SKM-1 treated with dmso at 0.1 percent for 144 hours (cell line): Measurements from ENCODE around the gene PCP2.

Experiments used
- DNase-seq: peaks from one replicate; lab custom pipeline; 2025; ENCODE audit not compliant: unreplicated experiment; lab: John Stamatoyannopoulos, UW

PCP2 gene

DNA sequence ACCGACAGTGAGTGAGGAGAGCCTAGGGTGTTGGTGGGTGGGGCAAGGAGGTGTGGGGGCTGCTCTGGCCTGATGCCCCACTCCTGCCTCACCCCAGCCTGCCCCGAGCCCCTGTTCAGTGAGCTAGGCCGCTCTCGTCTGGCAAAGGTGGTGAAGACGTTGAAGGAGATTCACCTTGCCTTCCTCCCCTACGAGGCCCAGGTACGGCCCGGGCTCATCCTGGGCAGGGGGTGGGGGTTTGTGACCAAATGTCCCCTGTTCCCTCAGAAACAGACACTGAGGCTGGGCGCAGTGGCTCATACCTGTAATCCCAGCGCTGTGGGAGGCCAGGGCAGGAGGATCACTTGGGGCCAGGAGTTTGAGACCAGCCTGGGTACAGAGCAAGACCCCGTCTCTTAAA is 7.3 kb upstream of the PCP2 start:
- no peak for DNase-seq

DNA sequence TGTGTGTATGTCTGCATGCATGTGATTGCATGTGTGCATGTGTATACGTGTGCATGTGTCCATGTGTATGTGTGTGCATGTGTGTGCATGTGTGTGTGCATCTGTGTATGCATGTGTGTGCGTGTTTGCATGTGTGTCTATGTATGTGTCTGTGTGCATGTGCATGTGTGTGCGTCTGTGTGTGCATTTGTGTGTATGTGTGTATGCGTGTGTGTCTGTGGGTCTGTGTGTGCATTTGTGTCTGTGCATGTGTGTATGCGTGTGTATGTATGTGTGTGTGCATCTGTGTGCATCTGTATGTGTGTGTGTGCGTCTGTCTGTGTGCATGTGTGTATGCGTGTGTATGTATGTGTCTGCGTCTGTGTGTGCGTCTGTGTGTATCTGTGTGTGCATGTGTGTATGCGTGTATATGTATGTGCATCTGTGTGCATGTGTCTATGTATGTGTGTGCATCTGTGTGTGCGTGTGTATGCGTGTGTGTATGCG is 6.4 kb upstream of the PCP2 start:
- DNase-seq: no peak

DNA sequence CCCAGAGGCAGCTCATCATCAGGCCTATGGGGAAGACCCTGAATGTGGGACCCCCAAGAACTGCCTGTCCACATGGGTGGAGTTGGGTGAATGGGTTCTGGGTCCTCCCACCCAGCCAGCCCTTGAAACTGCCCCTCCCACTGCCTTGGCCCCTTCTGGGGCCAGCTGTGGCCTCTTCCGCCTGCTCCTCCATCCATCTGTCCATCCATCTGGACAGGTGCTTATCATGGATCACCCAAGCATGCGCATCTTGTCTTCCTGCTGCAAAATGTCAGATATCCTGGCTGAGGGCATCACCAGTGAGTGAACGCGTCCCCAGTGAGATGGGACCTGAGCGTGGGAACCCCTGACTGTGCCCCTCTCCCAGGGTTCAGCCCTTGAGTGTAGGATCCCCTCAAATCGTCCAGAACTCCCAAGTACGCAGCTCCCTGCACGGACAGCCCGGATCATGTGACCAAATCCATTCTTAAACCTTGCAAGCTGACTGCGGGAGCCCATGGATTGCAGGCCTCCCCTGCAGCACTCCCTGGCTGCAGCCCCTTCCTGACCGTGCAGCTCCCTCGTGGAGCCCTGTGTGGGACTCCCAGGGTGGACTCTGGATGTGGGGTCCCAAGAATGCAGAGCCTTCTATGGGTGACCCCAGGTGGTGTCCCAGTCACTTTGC is 5.4 kb upstream of the PCP2 start:
- DNase-seq: no peak

DNA sequence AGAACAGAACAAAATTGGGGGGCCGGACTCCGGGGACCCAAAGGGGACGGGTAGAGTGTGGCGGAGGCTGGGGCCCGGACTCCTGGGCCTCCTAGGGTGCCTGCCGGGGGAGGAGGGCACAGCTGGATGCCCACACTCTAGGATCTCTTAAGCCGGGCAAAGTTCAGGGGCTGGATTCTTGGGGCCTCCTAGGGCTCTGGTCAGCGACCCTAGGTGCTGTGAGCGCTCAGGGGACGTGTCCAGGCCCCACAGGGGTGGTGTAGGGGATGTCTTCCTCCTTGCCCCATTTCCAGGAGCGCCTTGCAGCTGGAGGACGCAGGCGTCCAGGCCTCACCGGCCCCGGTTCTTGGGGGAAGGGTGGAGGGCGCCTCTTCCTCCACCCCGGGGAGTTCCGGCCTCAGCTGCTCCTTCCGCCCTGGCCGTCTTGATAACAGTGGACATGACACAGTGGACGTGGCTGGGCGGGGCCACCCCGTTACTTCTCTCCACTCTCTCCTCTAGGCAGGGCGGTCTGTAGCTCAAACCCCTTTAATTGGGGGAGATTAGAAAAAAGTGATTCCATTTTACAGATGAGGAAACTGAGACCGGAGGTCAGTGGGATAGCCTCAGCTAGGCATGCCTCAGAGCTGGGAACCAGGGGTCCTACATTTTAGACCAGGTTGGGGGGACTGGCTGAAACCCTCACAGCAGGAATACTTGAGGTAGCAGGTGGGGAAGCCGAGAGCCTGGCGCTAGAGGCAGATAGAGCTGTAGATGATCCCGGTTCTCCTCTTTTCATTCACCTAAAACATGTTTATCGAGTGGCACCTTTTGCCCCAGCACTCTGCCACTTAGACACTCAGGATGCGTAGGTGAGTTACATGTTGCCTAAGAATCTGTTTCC is 4.1 kb upstream of the PCP2 start:
- DNase-seq: no peak

DNA sequence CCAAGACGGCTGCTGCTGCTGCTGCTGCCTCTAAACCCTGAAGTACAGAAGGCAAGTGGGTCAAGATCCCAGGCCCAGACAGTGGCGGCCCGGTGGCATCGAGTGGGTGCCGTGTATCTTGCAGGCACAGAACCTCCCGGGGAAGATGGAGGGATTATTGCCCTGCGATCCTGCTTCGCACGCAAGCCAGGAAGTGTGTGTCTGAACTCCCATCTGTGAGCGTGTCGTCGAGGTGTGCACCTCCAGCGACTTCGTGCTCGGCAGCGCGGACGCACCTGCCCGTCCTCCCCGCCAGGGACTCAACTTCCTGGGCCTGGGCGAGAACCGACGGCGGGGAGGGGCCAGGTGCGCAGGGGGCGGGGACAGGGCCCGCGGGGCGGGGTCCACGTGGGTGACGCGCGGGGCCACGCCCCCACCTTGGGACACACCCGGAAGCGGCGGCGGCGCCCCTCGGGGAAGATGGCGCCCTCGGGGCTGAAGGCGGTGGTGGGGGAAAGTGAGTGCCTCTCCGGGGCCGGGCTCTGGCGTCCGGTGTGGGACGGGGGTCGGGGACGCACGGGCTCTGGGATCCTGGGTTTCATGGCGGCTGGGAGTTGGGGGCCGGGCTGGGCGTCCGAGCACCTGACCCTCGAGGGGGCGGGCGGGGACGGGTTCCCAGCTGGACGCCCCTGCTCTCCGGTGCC is 3.3 kb upstream of the PCP2 start, which contains the start of gene STXBP2:
Gene STXBP2, plus strand, starts transcription at position 420 of the 683 bp plus-strand sequence. Its CDS starts 40 bp downstream, at position 460.
- DNase-seq: peak; percentile 31

- no peak for DNase-seq
These were observed 2.8 kb upstream of the PCP2 start for GRCh38 chr19:7636317-7636690.

DNA sequence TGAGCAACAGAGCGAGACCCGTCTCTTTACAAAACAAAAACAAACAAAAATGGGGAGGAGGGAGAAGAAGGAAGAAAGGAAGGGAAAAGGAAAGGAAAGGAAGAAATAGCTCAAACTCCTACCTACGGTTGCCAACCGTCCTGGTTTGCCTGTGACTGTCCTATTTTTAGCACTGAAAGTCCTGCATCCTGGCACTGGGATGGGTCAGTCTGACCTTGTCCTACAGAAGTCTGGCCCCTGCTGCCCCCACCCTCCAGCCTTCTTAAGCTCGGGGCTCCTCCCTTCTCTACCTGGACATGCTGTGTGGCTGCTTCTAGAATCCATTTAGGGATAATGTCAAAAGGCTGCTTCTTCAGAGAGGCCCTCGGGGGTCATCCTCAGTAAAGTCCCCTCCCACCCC is 2.2 kb upstream of the PCP2 start:
- no peak for DNase-seq

GRCh38 chr19:7632340-7633203 is 947 bp downstream of the PCP2 start:
- no peak for DNase-seq

GRCh38 chr19:7631577-7631976 is 1.9 kb downstream of the PCP2 start:
- no peak for DNase-seq

GRCh38 chr19:7629347-7630054 is 4.0 kb downstream of the PCP2 start, which contains the start of the genes PET100 and XAB2:
TSS of gene PET100 (plus strand) at chr19:7629793. CDS start at chr19:7629834, 41 bp downstream.
TSS of gene XAB2 (minus strand) at chr19:7629545. CDS start at chr19:7629527, 18 bp downstream.
- DNase-seq: peak; percentile 98

DNA sequence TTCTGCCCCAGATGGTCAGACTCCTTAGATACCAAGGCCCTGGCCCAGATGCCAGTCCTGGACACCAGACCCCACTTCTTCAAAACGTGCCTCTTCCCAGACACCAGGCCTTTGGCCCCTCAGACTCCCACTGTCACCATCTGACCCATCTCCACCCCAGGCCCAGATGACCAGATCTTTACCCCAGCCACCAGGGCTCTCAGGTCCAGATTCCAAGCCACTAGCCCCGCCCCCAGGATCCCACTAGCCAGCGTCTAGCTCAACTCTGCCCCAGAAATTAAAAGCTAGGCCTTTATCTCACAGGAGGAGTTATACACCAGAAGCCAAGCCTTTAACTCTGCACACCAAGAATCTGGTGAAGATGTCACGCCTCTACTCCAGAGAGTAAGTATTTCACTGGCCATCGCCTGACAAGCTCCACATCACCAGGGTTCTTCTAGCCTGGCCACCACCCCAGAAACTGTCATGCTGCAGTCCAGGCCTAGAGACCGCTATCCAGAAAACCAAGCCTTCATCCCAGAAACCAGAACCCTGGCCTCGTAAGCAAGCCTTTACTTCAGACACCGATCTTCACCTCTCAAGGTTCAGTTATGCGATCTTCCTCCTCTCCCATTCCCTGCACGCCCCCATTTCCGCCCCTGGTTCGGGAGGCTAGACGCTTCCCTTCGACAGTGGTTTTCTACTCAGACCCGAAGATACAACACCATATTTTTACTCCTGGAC is 4.8 kb downstream of the PCP2 start:
- DNase-seq: no peak

GRCh38 chr19:7627166-7627565 is 6.4 kb downstream of the PCP2 start:
- no peak for DNase-seq

GRCh38 chr19:7625763-7626372 is 7.7 kb downstream of the PCP2 start:
- no peak for DNase-seq

DNA sequence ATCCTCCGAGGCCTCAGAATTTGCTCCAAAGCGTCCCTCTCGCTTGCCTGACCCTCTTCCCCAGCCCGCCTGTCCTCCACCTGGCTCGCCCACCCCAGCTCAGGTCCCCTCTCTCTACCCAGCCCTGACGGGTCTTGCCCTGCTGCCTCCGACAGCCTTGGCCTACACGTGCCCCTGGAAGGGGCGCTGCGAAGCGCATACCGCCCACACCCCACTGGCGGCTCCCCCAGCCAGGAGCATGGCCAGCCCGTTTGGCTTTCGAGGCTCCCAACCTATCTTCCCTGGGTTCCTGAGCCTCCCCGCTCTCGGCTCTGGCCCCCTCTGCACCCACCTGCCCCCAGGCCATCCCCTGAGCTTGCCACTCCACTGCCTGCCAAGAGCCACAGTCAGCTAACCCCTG is 8.7 kb downstream of the PCP2 start:
- DNase-seq: no peak

DNA sequence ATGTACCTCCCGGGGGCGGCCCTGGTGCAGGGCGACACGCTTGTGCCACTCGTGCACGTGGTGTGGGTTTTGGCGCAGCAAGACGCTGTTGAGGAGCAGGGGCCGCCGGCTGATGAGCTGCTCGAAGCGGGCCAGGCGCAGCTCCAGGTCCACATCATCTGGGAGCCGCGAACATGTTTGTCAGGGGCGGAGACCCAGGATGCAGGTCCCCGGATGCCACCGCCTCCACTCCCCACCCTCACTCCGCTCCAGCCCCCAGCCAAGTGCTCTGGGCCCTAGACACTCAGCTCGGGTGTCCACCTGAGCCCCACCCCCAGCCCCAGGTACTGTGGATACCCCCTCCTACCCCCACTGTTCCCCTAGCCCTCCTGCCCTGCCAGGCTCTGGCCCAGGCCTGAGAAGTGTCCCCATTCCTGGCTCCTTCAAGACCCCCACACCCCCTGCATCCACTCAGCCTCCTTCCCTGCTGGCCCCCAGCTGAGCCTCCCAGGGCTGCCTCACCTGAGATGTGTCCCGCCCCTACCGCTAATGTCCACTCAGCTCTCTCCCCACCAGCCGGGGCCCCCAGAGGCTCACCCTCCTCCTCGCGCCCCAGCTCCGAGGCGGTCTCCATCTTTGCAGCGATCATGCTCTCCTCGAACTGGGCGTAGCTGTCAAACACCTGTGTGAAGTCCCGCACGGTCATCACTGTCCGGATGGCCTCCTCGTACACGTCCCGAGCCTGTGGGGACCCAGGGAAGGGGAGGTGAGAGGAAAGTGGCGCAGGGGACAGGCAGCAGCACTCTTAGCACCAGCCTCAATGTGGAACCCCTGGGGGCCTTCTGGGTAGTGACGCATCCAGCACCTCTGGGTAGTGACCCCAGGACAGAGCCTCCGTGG is 9.6 kb downstream of the PCP2 start:
- no peak for DNase-seq

DNA sequence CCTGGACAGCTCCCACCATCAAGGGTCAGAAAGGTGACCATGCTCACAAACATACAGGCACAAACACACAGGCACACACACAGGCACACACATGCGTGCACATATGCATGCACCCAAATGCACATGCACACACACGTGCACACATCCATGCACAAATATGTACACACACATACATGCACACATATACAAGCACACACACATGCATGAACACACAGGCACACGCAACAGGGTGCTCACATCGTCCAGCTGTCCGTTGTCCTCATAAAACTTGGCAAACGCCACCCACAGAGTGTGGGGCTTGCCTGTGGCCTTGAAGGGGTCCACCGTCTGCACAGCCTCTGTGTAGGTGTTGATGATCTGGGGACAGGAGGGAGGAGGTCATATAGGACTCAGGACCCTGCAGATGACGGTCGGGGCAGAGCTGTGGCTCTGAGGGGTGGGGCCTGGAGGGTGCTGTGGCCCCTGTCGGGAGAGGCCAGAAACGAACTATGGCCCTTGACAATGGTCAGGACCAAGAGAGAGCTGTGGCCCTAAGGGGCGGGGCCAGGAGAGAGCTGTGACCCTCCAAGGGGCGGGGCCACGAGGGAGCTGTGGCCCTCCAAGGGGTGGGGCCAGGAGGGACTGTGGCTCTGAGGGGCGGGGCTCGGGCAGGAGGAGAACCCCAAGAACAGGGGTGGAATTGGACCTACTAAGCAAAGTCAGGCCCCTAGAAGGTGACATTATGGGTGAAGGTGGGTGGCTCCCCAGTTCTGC is 10.4 kb downstream of the PCP2 start:
- no peak for DNase-seq
